Measurements from ENCODE around the gene DNASE1.

DNASE1 gene

DNA sequence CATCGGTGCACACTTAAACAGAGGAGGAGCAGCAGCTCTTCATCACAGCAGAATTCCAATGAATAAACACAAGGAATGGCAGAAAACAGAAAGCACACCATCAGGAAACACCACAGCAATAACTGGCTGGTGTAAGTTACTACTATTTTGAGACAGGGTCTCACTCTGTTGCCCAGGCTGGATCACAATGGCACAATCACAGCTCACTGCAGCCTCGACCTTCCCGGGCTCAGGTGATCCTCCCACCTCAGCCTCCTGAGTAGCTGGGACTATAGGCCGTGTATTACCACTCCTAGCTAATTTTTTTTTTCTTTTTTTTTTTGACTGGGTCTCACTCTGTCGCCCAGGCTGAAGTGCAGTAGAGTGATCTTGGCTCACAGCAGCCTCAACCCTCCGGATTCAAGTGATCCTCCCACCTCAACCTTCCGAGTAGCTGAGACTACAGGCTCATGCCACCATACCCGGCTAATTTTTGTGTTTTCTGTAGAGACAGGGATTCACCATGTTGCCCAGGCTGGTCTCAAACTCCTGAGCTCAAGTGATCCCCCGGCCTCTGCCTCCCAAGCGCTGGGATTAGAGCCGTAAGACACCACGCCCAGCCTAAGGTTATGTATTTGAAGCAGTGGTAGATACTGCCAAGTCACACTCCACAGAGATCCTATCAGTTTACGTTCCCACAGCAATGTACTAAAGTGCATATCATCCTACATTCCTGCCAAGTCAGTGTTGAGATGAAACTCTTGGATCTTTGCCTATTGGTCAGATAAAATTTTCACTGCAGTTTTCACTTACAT lies 42.1 kb downstream of the DNASE1 start:
- no peak for DNase-seq (ENCODE audit: low read depth)

DNA sequence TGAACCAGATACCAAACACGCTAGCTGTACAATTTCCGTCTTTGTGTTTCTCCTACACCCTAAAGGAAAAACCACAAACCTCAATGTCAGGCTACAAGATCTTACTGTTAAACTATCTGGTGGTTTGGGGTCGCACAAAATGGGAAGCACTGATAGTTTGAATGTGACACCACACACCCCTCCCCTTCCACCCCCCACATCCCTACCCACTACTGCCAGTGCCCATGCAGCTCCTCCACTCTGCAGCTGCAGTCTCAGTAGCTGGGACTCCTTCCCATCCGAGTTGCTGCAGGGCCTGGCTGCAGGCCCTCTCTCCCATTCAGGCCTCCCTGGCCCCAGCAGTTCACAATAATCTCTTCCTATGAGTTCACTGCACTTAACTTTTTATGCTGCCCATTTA lies 44.5 kb downstream of the DNASE1 start:
- no peak for DNase-seq (ENCODE audit: low read depth)

DNA sequence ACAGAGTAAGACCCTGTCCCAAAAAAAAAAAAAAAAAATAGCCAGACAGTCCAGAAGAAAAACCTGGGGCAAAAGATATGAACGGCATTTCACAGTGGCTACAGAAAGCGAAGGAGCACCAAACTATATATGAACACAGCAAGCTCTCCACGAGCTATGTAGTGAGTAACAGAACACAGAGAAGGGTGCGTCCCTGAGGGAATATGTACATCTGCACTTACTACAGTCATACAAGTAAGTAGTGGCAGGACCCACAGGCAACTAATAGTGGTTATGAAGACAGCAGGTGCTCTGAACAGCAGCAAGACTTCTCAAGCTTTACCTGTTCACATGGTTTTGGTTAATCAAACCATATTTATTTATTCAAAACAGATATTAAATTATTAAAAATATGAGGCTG lies 47.0 kb downstream of the DNASE1 start:
- no peak for DNase-seq (ENCODE audit: low read depth)

DNA sequence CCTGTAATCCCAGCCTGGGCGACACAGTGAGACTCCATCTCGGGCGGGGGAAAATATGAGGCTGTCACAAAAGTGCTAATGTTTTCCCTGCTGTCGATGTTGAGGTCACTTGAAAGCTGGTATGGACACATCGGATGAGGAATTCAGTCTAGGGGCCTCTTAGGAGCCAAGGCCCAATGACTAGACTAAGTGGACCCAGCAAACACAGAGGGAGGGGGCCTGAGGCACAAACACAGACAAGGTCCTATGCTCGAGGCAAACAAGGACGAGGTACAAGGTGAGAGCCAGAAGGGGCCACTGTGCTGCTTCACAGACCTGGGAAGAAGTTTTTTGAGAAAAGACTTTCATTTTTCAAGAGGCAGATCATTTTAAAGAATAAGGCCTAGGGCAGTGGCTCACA lies 47.6 kb downstream of the DNASE1 start:
- DNase-seq (ENCODE audit: low read depth): no peak

DNA sequence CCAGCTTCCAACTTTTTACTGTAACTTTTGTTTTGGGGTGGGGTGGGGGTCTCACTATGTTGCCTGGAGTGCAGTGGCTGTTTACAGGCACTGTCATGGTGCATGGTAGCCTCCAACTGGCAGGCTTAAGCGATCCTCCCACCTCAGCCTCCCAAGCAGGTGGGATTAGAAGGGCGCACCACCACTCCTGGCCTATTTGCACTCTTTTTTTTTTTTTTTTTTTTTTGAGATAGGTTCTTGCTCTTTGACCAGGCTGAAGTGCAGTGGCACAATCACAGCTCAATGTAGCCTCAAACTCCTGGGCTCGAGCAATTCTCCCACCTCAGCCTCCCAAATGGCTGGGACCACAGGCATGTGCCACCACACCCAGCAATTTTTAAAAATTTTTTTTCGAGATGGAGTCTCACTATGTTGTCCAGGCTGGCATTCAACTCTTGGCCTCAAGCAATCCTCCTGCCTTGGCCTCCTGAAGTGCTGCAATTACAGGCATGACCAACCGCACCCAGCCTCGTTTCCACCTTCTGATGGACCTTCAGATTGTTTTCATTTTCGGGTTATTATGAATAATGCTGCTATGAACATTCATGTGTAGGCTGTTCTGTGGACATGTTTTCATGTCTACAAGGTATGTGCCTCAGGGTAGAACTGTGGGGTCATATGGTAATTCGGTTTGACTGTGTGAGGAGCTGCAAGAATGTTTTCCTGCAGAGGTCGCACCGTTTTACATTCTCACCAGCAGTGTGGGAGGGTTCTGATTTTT lies 51.9 kb downstream of the DNASE1 start:
- no peak for DNase-seq (ENCODE audit: low read depth)

Data from stimulated activated CD8-positive, alpha-beta memory T cell treated with anti-CD3 and anti-CD28 coated beads, Interleukin-12 subunit alpha, Interleukin-12 subunit beta, amount 100 ng/mL, for 4 hours (primary cell).